Jurkat, Clone E6-1 (cell line): ENCODE data around the gene KIF26A.

Source experiments
- DNase-seq: peaks from one replicate; pipeline ENCODE4 v3.0.0-alpha.2; 2011; ENCODE audit warnings: low read depth, low spot score
- H3K4me3 ChIP-seq: 2 replicates; pipeline ENCODE4 v1.5.1; 2011; ENCODE audit warnings: mild to moderate bottlenecking, low read length, control low read depth, moderate library complexity

The KIF26A gene

GRCh38 chr14:104100171-104101085 is 38.0 kb upstream of the KIF26A start:
- DNase-seq: no peak
- no peak overlapping the region for H3K4me3 ChIP-seq

GRCh38 chr14:104101086-104101621 is 37.2 kb upstream of the KIF26A start:
- DNase-seq: no peak
- no peak overlapping the region for H3K4me3 ChIP-seq

- no peak for DNase-seq
- no peak overlapping the region for H3K4me3 ChIP-seq
These were observed 36.6 kb upstream of the KIF26A start for GRCh38 chr14:104101651-104102281.

GRCh38 chr14:104102282-104102914 is 36.0 kb upstream of the KIF26A start:
- no peak overlapping the region for H3K4me3 ChIP-seq
- DNase-seq: no peak

GRCh38 chr14:104103061-104103445 is 35.3 kb upstream of the KIF26A start:
- H3K4me3 ChIP-seq: no peak overlapping the region
- DNase-seq: no peak

GRCh38 chr14:104103446-104104075 is 34.8 kb upstream of the KIF26A start:
- H3K4me3 ChIP-seq: no peak overlapping the region
- DNase-seq: no peak

GRCh38 chr14:104104076-104104901 is 34.1 kb upstream of the KIF26A start:
- DNase-seq: no peak
- H3K4me3 ChIP-seq: no peak overlapping the region

GRCh38 chr14:104105071-104105821 is 33.1 kb upstream of the KIF26A start:
- H3K4me3 ChIP-seq: no peak overlapping the region
- no peak for DNase-seq

GRCh38 chr14:104105822-104106470 is 32.4 kb upstream of the KIF26A start:
- H3K4me3 ChIP-seq: no peak overlapping the region
- DNase-seq: no peak

- DNase-seq: no peak
- H3K4me3 ChIP-seq: no peak overlapping the region
These were observed 31.9 kb upstream of the KIF26A start for GRCh38 chr14:104106471-104106991.

GRCh38 chr14:104107101-104107581 is 31.2 kb upstream of the KIF26A start:
- H3K4me3 ChIP-seq: no peak overlapping the region
- DNase-seq: no peak

GRCh38 chr14:104107611-104108569 is 30.5 kb upstream of the KIF26A start:
- no peak for DNase-seq
- no peak overlapping the region for H3K4me3 ChIP-seq

GRCh38 chr14:104108570-104109541 is 29.5 kb upstream of the KIF26A start:
- no peak overlapping the region for H3K4me3 ChIP-seq
- no peak for DNase-seq

- no peak for DNase-seq
- H3K4me3 ChIP-seq: no peak overlapping the region
These were observed 28.5 kb upstream of the KIF26A start for GRCh38 chr14:104109731-104110361.
